Upper lobe of left lung (tissue), 6 donors: ENCODE measurements around the gene HCFC1R1. TPM values are rescaled to one million over a fixed set of nuclear protein-coding genes. Genes with fewer than 3 reads are reported as not detected.
A peak's percentile ranks its signal among the peaks of the same experiment; 100 is the strongest.

Experiments
- ATAC-seq, 2 donors: fragments of 200-7000 bp; cut with Tn5 transposase; one replicate each; pipeline ENCODE4 v1.9.1; 2022; ENCODE audit warnings: mild to moderate bottlenecking in 2 of 2, moderate library complexity in 2 of 2; ENCODE audit not compliant: low FRiP score in 2 of 2
- DNase-seq, 2 donors: peaks; one replicate each; pipeline ENCODE4 v3.0.0-alpha.2; 2019 to 2020
- H3K27ac ChIP-seq, 4 donors: fragments of 200-600 bp; sonication (generic); one replicate each; pipeline ENCODE4 v1.5.1; 2016 to 2019
- H3K27me3 ChIP-seq, 4 donors: fragments of 200-600 bp; sonication (generic); one replicate each; pipeline ENCODE4 v1.5.1; 2017 to 2019
- H3K36me3 ChIP-seq, 4 donors: fragments of 200-600 bp; sonication (generic); one replicate each; pipeline ENCODE4 v1.5.1; 2016 to 2019
- H3K4me1 ChIP-seq, 4 donors: fragments of 200-600 bp; sonication (generic); one replicate each; pipeline ENCODE4 v1.5.1; 2018 to 2019
- H3K4me3 ChIP-seq, 4 donors: fragments of 200-600 bp; sonication (generic); one replicate each; pipeline ENCODE4 v1.5.1; 2017 to 2019; ENCODE audit warnings: mild to moderate bottlenecking in 2 of 4, moderate library complexity in 1 of 4
- H3K9me3 ChIP-seq, 4 donors: fragments of 200-600 bp; sonication (generic); one replicate each; pipeline ENCODE4 v1.5.1; 2018 to 2019
- CTCF ChIP-seq, 6 experiments: fragments of 450-650 bp in 4 of 6; fragments of 200-600 bp in 2 of 6; sonication (generic) in 2 of 6; IDR thresholded peaks; one replicate each; pipeline ENCODE4 v1.5.1; 2016 to 2019; ENCODE audit warnings: antibody characterized with exemption in 6 of 6
- EP300 ChIP-seq, 4 donors: sonication (generic); formaldehyde crosslinking; IDR thresholded peaks; one replicate each; pipeline ENCODE4 v1.5.1; 2017; ENCODE audit warnings: antibody characterized with exemption in 4 of 4, control low read depth in 2 of 4
- POLR2A ChIP-seq, 4 donors: fragments of 450-650 bp; IDR thresholded peaks; one replicate each; pipeline ENCODE4 v1.5.1; 2016 to 2017; ENCODE audit warnings: antibody characterized with exemption in 4 of 4, mild to moderate bottlenecking in 2 of 4
- POLR2AphosphoS5 ChIP-seq, 2 donors: sonication (generic); formaldehyde crosslinking; IDR thresholded peaks; one replicate each; pipeline ENCODE4 v1.5.1; 2017; ENCODE audit warnings: antibody characterized with exemption in 2 of 2
- WGBS, 2 donors: methylation state at CpG; one replicate each; pipeline ENCODE4 v1.1.5; 2017 to 2018; 5-methylcytosine and 5-hydroxymethylcytosine counted together
- total RNA-seq, 6 donors: library from RNA; depleted of rRNA in 4 of 6; stranded (reverse); fragments of >200 nt in 4 of 6; gene quantifications; one replicate each; pipeline versions ENCODE4 v1.1.0 to v1.2.1, GENCODE V29; 2016 to 2021
- donor health status: DM: no; HTN: no; CAD: no; lungs with moderate emphysema.
- donor health status: DM: no; HTN: yes; CAD: no; lungs with severe emphysema.

The HCFC1R1 gene
- total RNA-seq, 6 donors from 2014 or later = 28.3 to 85.1 (median 42.2) TPM

- TF ChIP-seq POLR2AphosphoS5 (IDR thresholded peaks at IDR 0.05) = no peak
- no peak for TF ChIP-seq EP300 (IDR thresholded peaks at IDR 0.05)
- TF ChIP-seq CTCF (IDR thresholded peaks at IDR 0.05) = no peak
- no peak for TF ChIP-seq POLR2A (IDR thresholded peaks at IDR 0.05)
- ATAC-seq (no peak), DNase-seq (peak in 1 of 2 donors; percentile 58)
- Histone ChIP-seq H3K27me3 (peaks cover 4 to 31% (median 16%) of the 10 kb centered on the region in 4 donors), H3K4me3 (peak overlapping the region in 3 of 4 donors; percentile 55 to 60 (median 56)), H3K4me1 (peaks cover 7 to 31% (median 18%) of the 10 kb centered on the region in 4 donors), H3K27ac (peak overlapping the region in 2 of 4 donors; percentile 61 to 63), H3K36me3 (no peaks in the 10 kb centered on the region), H3K9me3 (no peaks in the 10 kb centered on the region)
- 20 to 44% methylated on average over 2 to 15 of the region's 19 CpGs for WGBS, 2 donors
These were observed 11.7 kb upstream of the HCFC1R1 start for GRCh38 chr16:3035289-3035971.

GRCh38 chr16:3032624-3033023 is 8.9 kb upstream of the HCFC1R1 start:
- DNase-seq (no peak), ATAC-seq (no peak)
- no peak overlapping the region for H3K27ac ChIP-seq
- H3K27me3 ChIP-seq = peaks cover 4 to 33% (median 27%) of the 10 kb centered on the region in 4 donors
- no peak overlapping the region for H3K4me3 ChIP-seq
- TF ChIP-seq POLR2A (IDR thresholded peaks at IDR 0.05) = no peak
- no peak for TF ChIP-seq EP300 (IDR thresholded peaks at IDR 0.05)
- TF ChIP-seq CTCF (IDR thresholded peaks at IDR 0.05) = no peak
- no peak for TF ChIP-seq POLR2AphosphoS5 (IDR thresholded peaks at IDR 0.05)
- WGBS, 2 donors = 31 to 32% methylated on average over 7 of the region's 7 CpGs
- H3K36me3 ChIP-seq = peaks cover 0 to 3% (median 0%) of the 10 kb centered on the region in 4 donors
- no peaks in the 10 kb centered on the region for H3K9me3 ChIP-seq
- peaks cover 17 to 48% (median 35%) of the 10 kb centered on the region in 4 donors for H3K4me1 ChIP-seq

GRCh38 chr16:3030222-3031212 is 6.8 kb upstream of the HCFC1R1 start:
- TF ChIP-seq CTCF (IDR thresholded peaks at IDR 0.05) = no peak
- TF ChIP-seq POLR2AphosphoS5 (IDR thresholded peaks at IDR 0.05) = no peak
- TF ChIP-seq EP300 (IDR thresholded peaks at IDR 0.05) = no peak
- no peak for TF ChIP-seq POLR2A (IDR thresholded peaks at IDR 0.05)
- peaks cover 3 to 22% (median 18%) of the 10 kb centered on the region in 4 donors for H3K36me3 ChIP-seq
- no peak overlapping the region for H3K4me3 ChIP-seq
- 78 to 83% methylated on average over 23 to 33 of the region's 33 CpGs for WGBS, 2 donors
- ATAC-seq (no peak), DNase-seq (peak in 1 of 2 donors; percentile 81)
- no peaks in the 10 kb centered on the region for H3K9me3 ChIP-seq
- peaks cover 10 to 32% (median 24%) of the 10 kb centered on the region in 4 donors for H3K4me1 ChIP-seq
- H3K27ac ChIP-seq = no peak overlapping the region
- H3K27me3 ChIP-seq = peaks cover 0 to 17% (median 14%) of the 10 kb centered on the region in 4 donors

- TF ChIP-seq POLR2A (IDR thresholded peaks at IDR 0.05) (no peak), EP300 (IDR thresholded peaks at IDR 0.05) (no peak), CTCF (IDR thresholded peaks at IDR 0.05) (no peak), POLR2AphosphoS5 (IDR thresholded peaks at IDR 0.05) (no peak)
- peaks cover 16 to 36% (median 26%) of the 10 kb centered on the region in 4 donors for H3K4me1 ChIP-seq
- peak in 1 of 2 donors; percentile 48 for ATAC-seq
- H3K9me3 ChIP-seq = no peaks in the 10 kb centered on the region
- peaks cover 3 to 22% (median 18%) of the 10 kb centered on the region in 4 donors for H3K36me3 ChIP-seq
- no peak overlapping the region for H3K27ac ChIP-seq
- WGBS, 2 donors = 23 to 28% methylated on average over 17 to 46 of the region's 59 CpGs
- H3K27me3 ChIP-seq = peaks cover 0 to 15% (median 9%) of the 10 kb centered on the region in 4 donors
- peak overlapping the region in 2 of 4 donors; percentile 6 to 22 for H3K4me3 ChIP-seq
- peak in 1 of 2 donors; percentile 88 for DNase-seq
These were observed 5.9 kb upstream of the HCFC1R1 start for GRCh38 chr16:3029491-3030221.
